Pancreas (tissue), 10 donors: ENCODE measurements around the gene SOD1. TPM values are rescaled to one million over a fixed set of nuclear protein-coding genes. Genes with fewer than 3 reads are reported as not detected.
A peak's percentile ranks its signal among the peaks of the same experiment; 100 is the strongest.

Experiments
- ATAC-seq, 4 donors: fragments of 200-7000 bp; cut with Tn5 transposase; one replicate each; pipeline versions ENCODE4 v1.8.0 to v1.9.1; 2020; ENCODE audit warnings: mild to moderate bottlenecking in 4 of 4, moderate library complexity in 4 of 4
- DNase-seq, 6 donors: peaks; one replicate each; pipeline ENCODE4 v3.0.0-alpha.2; 2020
- FAIRE-seq: peaks from 2 replicates; lab custom pipeline; 2012; peaks lifted over from hg19 to GRCh38; lab: Jason Lieb, UNC
- H3K27ac ChIP-seq, 4 donors: fragments of 200-600 bp; sonication (generic); 1 replicate in 3 of 4; 2 replicates in 1 of 4; pipeline versions ENCODE4 v1.5.0 to v1.8.0; 2020
- H3K27me3 ChIP-seq, 4 donors: fragments of 200-600 bp; one replicate each; pipeline ENCODE4 v1.8.0; 2021
- H3K36me3 ChIP-seq, 3 donors: fragments of 200-600 bp; sonication (generic) in 1 of 3; one replicate each; pipeline versions ENCODE4 v1.5.0 to v1.8.0; 2020 to 2021
- H3K4me1 ChIP-seq, 3 donors: fragments of 200-600 bp; one replicate each; pipeline ENCODE4 v1.8.0; 2021
- H3K4me3 ChIP-seq, 4 donors: fragments of 200-600 bp; sonication (generic) in 2 of 4; one replicate each; pipeline versions ENCODE4 v1.5.0 to v1.8.0; 2020 to 2021
- H3K9me3 ChIP-seq, 4 donors: fragments of 200-600 bp; one replicate each; pipeline ENCODE4 v1.8.0; 2021
- WGBS, 2 donors: extraction: QIAGEN DNeasy Blood & Tissue Kit; methylation state at CpG; one replicate each; pipeline ENCODE4 v1.1.7; 2013; 5-methylcytosine and 5-hydroxymethylcytosine counted together
- intact Hi-C, 3 donors: fragments of 100-400 bp; cut with DNase I; formaldehyde crosslinking; loops; one replicate each; pipeline versions ENCODE4 v1.11.1 to v1.14.2; 2022
- polyA plus RNA-seq, 2 donors: library from polyadenylated mRNA; stranded (reverse); fragments of 200-250 nt; gene quantifications; one replicate each; pipeline ENCODE4 v1.2.3, GENCODE V29; 2013
- total RNA-seq, 6 donors: library from RNA; stranded (reverse); fragmentation: NEBNext Ultra II Directional in 4 of 6; extraction: Animal tissue kit (Norgen Biotek cat#: 25700) in 4 of 6; gene quantifications; one replicate each; pipeline versions ENCODE4 v1.2.1 to v1.2.4, GENCODE V29; 2021 to 2023
- TF ChIP-seq, protein P1 (sequence below), 4 donors: fragments of 200-600 bp; sonication (generic) in 3 of 4; IDR thresholded peaks; one replicate each; pipeline versions ENCODE4 v1.5.0 to v1.8.0; 2021; ENCODE audit warnings: antibody characterized with exemption in 4 of 4
- donor health status: healthy with polysubstance abuse.
- donor health status: DM: no; HTN: no; CAD: no; lungs with moderate emphysema.
- donor health status: DM: no; HTN: no; CAD: no.
- donor health status: control.
- donor health status: control.
- donor health status: Bipolar disorder and iron deficiency.
- donor health status: DM: yes; HTN: yes; CAD: no.
- donor health status: DM: no; HTN: no; CAD: no.
- donor health status: DM: no; HTN: no; CAD: no.
- donor health status: DM: yes; HTN: yes; CAD: no.

Gene SOD1
- total and polyA plus RNA-seq, 8 donors: 35.3 to 191 (median 59.7) TPM

DNA sequence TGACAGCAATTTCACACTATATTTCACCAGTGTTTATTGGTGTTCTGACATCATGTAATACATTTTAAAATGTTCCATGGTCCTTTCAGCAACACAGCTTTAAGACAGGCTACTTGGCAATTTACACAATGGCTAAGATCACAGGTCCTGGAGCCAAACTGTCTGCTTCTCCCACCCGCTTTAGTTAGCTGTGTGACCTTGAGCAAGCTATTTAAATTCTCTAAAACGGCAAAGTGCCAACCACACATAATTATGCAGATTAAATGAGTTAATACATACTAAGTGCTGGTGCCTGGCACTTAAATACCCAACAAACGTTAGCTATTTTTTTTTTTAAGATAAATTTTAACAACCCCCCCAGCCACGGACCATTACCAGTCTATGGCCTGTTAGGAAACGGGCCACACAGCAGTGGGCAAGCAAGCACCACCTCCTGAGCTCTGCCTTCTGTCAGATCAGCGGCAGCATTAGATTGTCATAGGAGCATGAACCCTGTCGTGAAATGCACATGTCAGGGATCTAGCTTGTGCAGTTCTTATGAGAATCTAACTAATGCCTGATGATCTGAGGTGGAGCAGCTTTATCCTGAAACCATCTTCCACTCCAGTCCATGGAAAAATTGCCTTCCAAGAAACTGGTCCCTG, 26.9 kb downstream of the SOD1 start:
- Histone ChIP-seq H3K27me3 (no peaks in the 10 kb centered on the region), H3K4me1 (no peaks in the 10 kb centered on the region), H3K27ac (no peak overlapping the region), H3K9me3 (no peaks in the 10 kb centered on the region), H3K4me3 (no peak overlapping the region), H3K36me3 (peaks cover 0 to 61% (median 14%) of the 10 kb centered on the region in 3 donors)
- DNase-seq: no peak
- intact Hi-C loops: no loop called here
- FAIRE-seq: no peak
- TF ChIP-seq, protein P1, sequence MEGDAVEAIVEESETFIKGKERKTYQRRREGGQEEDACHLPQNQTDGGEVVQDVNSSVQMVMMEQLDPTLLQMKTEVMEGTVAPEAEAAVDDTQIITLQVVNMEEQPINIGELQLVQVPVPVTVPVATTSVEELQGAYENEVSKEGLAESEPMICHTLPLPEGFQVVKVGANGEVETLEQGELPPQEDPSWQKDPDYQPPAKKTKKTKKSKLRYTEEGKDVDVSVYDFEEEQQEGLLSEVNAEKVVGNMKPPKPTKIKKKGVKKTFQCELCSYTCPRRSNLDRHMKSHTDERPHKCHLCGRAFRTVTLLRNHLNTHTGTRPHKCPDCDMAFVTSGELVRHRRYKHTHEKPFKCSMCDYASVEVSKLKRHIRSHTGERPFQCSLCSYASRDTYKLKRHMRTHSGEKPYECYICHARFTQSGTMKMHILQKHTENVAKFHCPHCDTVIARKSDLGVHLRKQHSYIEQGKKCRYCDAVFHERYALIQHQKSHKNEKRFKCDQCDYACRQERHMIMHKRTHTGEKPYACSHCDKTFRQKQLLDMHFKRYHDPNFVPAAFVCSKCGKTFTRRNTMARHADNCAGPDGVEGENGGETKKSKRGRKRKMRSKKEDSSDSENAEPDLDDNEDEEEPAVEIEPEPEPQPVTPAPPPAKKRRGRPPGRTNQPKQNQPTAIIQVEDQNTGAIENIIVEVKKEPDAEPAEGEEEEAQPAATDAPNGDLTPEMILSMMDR (IDR thresholded peaks at IDR 0.05): no peak
- peak in 2 of 4 donors; percentile 64 to 67 for ATAC-seq
- WGBS, 2 donors: 39 to 48% methylated on average over 7 of the region's 7 CpGs

- no peak overlapping the region for H3K27ac ChIP-seq
- TF ChIP-seq, protein P1 (IDR thresholded peaks at IDR 0.05): no peak
- ATAC-seq (no peak), DNase-seq (no peak), FAIRE-seq (no peak)
- H3K4me3 ChIP-seq: no peak overlapping the region
- H3K9me3 ChIP-seq: no peaks in the 10 kb centered on the region
- H3K27me3 ChIP-seq: no peaks in the 10 kb centered on the region
- WGBS, 2 donors: 93 to 95% methylated on average over 2 of the region's 2 CpGs
- H3K4me1 ChIP-seq: no peaks in the 10 kb centered on the region
- intact Hi-C loops: no loop called here
- peaks cover 0 to 68% (median 15%) of the 10 kb centered on the region in 3 donors for H3K36me3 ChIP-seq
These were observed 27.6 kb downstream of the SOD1 start for GRCh38 chr21:31687108-31687507.

DNA sequence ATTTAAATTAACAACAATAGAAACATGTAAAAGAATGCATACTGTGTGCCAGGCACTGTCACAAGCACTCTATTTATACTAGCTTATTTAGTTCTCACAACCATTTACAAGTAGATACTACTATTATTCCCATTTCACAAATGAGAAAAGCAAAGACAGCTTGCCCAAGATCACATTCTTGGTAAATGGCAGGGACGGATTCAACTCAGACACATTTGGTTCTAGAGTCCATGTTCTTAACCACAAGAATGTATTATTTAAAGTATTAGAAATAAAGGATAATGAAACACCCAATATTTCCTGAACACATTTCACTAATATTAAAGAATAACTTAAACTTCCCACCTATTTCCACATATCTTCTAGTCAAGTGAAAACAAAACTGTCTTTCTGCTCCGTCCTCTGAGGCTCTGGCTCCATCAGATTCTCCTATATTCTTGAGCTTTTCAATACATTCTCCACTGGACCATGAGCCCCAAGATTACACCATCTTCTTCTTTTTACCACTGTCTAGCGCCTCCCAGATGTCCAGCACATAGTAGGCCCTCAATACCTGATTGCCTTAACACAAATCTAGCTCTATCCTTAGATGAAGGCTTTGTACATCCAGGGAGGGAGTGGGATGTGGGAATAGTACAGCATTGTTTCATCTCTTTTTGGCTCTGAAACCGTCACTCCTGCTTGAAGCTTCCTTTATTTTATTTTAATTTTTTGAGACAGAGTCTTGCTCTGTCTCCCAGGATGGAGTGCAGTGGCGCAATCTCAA, 29.3 kb downstream of the SOD1 start:
- TF ChIP-seq, protein P1 (IDR thresholded peaks at IDR 0.05): no peak
- peaks cover 0 to 72% (median 15%) of the 10 kb centered on the region in 3 donors for H3K36me3 ChIP-seq
- FAIRE-seq: no peak

GRCh38 chr21:31693222-31693621, 33.7 kb downstream of the SOD1 start:
- Histone ChIP-seq H3K4me3 (no peak overlapping the region), H3K4me1 (no peaks in the 10 kb centered on the region), H3K9me3 (no peaks in the 10 kb centered on the region), H3K27me3 (no peaks in the 10 kb centered on the region), H3K36me3 (peaks cover 0 to 76% (median 11%) of the 10 kb centered on the region in 3 donors), H3K27ac (no peak overlapping the region)
- no peak for DNase-seq
- intact Hi-C loops: no loop called here
- no peak for FAIRE-seq
- TF ChIP-seq, protein P1 (IDR thresholded peaks at IDR 0.05): no peak
- 97 to 98% methylated on average over 16 of the region's 16 CpGs for WGBS, 2 donors
- no peak for ATAC-seq

More for the DNA sequence above, 29.3 kb downstream of the SOD1 start:
- no peak overlapping the region for H3K27ac ChIP-seq
- 91 to 94% methylated on average over 5 of the region's 5 CpGs for WGBS, 2 donors
- no peaks in the 10 kb centered on the region for H3K27me3 ChIP-seq
- DNase-seq (no peak), ATAC-seq (no peak)
- intact Hi-C loops: no loop called here
- H3K4me1 ChIP-seq: no peaks in the 10 kb centered on the region
- no peak overlapping the region for H3K4me3 ChIP-seq
- no peaks in the 10 kb centered on the region for H3K9me3 ChIP-seq
